Raji (cell line): ENCODE results near the gene SLFN5.

ENCODE experiments used
- POLR2A ChIP-seq: IDR thresholded peaks from 2 replicates; pipeline ENCODE4 v1.6.1; 2011; ENCODE audit warnings: low read depth, low read length, control low read depth; ENCODE audit not compliant: insufficient read depth

Gene SLFN5

GRCh38 chr17:35313875-35314409 lies 71.1 kb downstream of the SLFN5 start:
- TF ChIP-seq POLR2A = no peak

- TF ChIP-seq POLR2A = no peak
Observed at GRCh38 chr17:35314415-35315216, 71.7 kb downstream of the SLFN5 start.

DNA sequence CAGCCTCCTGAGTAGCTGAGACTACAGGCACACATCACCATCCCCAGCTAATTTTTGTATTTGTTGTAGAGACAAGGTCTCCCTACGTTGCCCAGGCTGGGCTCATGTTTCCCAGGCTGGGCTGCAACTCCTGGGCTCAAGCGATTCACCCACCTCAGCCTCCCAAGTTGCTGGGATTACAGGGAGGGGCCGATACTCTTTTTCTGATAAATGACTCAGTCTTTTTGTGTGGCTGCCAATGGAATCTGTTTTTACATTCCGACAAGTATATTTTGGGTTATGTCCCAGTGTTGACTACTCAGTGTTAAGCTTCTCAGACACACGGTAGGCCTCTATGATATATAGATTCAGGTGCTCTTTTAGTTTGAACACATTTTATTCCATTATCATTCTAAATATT lies 72.4 kb downstream of the SLFN5 start:
- TF ChIP-seq POLR2A = no peak

DNA sequence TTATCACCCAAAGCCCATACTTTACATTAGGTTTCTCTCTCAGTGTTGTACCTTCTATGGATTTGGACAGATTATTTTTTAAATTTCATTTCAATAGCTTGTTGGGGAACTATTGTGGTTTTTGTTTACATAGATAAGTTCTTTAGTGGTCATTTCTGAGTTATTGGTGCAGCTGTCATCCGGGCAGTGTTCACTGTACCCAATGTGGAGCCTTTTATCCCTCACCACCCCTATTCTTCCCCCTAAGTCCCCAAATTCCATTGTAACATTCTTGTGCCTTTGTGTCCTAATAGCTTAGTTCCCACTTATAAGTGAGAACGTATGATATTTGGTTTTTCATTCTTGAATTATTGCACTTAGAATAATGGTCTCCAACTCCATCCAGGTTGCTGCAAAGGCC lies 73.1 kb downstream of the SLFN5 start:
- TF ChIP-seq POLR2A = no peak

DNA sequence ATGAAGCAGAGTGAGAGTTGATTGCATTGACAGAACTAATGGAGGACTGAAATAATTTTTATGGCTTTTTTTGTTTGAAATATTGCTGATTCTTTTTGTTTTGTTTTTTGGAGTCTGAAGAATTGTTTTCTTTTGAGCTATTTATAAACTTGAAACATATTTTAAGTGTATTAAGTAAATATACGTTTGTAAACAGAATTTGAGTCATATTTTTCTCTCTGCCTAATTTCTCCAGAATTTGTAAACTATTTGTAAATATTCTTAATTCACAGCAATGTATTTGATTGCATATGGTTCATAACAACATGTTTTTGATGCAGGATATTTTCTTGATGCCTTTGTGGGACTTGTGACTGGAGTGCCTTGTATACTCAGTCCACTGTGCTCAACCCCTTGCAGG lies 79.9 kb downstream of the SLFN5 start:
- no peak for TF ChIP-seq POLR2A
